HCT116 (cell line): ENCODE measurements around the gene PRR15L. TPM values are rescaled to one million over a fixed set of nuclear protein-coding genes. Genes with fewer than 3 reads are reported as not detected.

ENCODE experiments used
- ATAC-seq: fragments of 200-7000 bp; cut with Tn5 transposase; 2 replicates; pipeline ENCODE4 v1.9.1; 2020; ENCODE audit warnings: mild to moderate bottlenecking, moderate library complexity
- BruUV-seq: library from RNA; stranded (reverse); fragments of 400-500 nt; replicated peaks from 2 replicates; lab custom pipeline; 2021; lab: Mats Ljungman, UMichigan
- CTCF ChIA-PET: fragments of 300-600 bp; sonication (Branson Sonifier 250); formaldehyde crosslinking; loops from one replicate; lab custom pipeline; 2021; ENCODE audit warnings: antibody characterized with exemption; lab: Charles Lee
- POLR2A ChIA-PET: fragments of 300-600, 350-600 bp; sonication (Branson Sonifier 250); formaldehyde crosslinking; loops from one replicate; lab custom pipeline; 2021; ENCODE audit warnings: antibody characterized with exemption; lab: Charles Lee
- RAD21 ChIA-PET, 2 experiments: fragments of 300-600 bp; sonication (Branson Sonifier 250); formaldehyde crosslinking; loops; one replicate each; lab custom pipeline; 2023; ENCODE audit warnings: low total read pairs in 2 of 2; ENCODE audit not compliant: uncharacterized antibody in 2 of 2, unreplicated experiment in 2 of 2, low non-redundant PET in 1 of 2; lab: Charles Lee
- DNase-seq: peaks from one replicate; pipeline ENCODE4 v3.0.0-alpha.2; 2010; ENCODE audit warnings: low read depth, low spot score
- H2AFZ ChIP-seq: fragments of 200-600 bp; shearing (Covaris generic), sonication (generic); 2 replicates; pipeline ENCODE4 v1.6.1; 2017; ENCODE audit warnings: low read depth, mixed run types, mixed read lengths, antibody characterized with exemption, low read length; ENCODE audit not compliant: poor library complexity, severe bottlenecking
- H3K27ac ChIP-seq: 2 replicates; pipeline ENCODE4 v1.5.1; 2012; ENCODE audit warnings: low read depth, low read length
- H3K27me3 ChIP-seq: fragments of 200-600 bp; sonication (generic); 2 replicates; pipeline ENCODE4 v1.6.1; 2016; ENCODE audit warnings: mixed run types, low read length, mixed read lengths; ENCODE audit not compliant: insufficient read depth
- H3K36me3 ChIP-seq, 2 experiments: fragments of 200-500 bp in 1 of 2; fragments of 200-600 bp in 1 of 2; sonication (Bioruptor generic) in 1 of 2; sonication (generic) in 1 of 2; 2 replicates each; pipeline versions ENCODE4 v1.5.1 to v1.6.1; 2014 to 2016; ENCODE audit warnings: low read length in 2 of 2, inconsistent platforms in 1 of 2, mixed read lengths in 1 of 2, mixed run types in 1 of 2; ENCODE audit not compliant: insufficient read depth in 2 of 2, control insufficient read depth in 1 of 2
- H3K4me1 ChIP-seq, 2 experiments: fragments of 200-600 bp in 1 of 2; sonication (generic) in 1 of 2; 2 replicates each; pipeline versions ENCODE4 v1.5.1 to v1.6.1; 2012 to 2017; ENCODE audit warnings: low read length in 2 of 2, inconsistent platforms in 1 of 2, mild to moderate bottlenecking in 1 of 2, mixed read lengths in 1 of 2, mixed run types in 1 of 2, moderate library complexity in 1 of 2; ENCODE audit not compliant: insufficient read depth in 2 of 2, control insufficient read depth in 1 of 2
- H3K4me2 ChIP-seq: fragments of 200-600 bp; sonication (generic); 2 replicates; pipeline ENCODE4 v1.6.1; 2017; ENCODE audit warnings: mixed run types, low read length, mixed read lengths
- H3K4me3 ChIP-seq, 2 experiments: fragments of 200-600 bp in 1 of 2; sonication (generic) in 1 of 2; replicated peaks in 1 of 2; 2 replicates each; pipeline ENCODE4 v1.5.1; 2011 to 2016; ENCODE audit warnings: low read length in 2 of 2, control low read depth in 1 of 2, low read depth in 1 of 2, mild to moderate bottlenecking in 1 of 2, mixed read lengths in 1 of 2, mixed run types in 1 of 2
- H3K79me2 ChIP-seq: fragments of 200-600 bp; sonication (generic); 2 replicates; pipeline ENCODE4 v1.6.1; 2017; ENCODE audit warnings: mild to moderate bottlenecking, mixed run types, low read length, moderate library complexity, mixed read lengths; ENCODE audit not compliant: insufficient read depth
- H3K9ac ChIP-seq: fragments of 200-600 bp; sonication (generic); 2 replicates; pipeline ENCODE4 v1.6.1; 2016; ENCODE audit warnings: low read length, mixed read lengths
- H3K9me2 ChIP-seq: fragments of 200-600 bp; sonication (generic), shearing (Covaris generic); 2 replicates; pipeline ENCODE4 v1.6.1; 2017; ENCODE audit warnings: mixed run types, mild to moderate bottlenecking, moderate library complexity; ENCODE audit not compliant: insufficient read depth
- H3K9me3 ChIP-seq, 2 experiments: fragments of 200-500 bp in 1 of 2; fragments of 200-600 bp in 1 of 2; sonication (Bioruptor generic) in 1 of 2; sonication (generic) in 1 of 2; 2 replicates each; pipeline ENCODE4 v1.6.1; 2014 to 2017; ENCODE audit warnings: low read length in 2 of 2, mixed read lengths in 2 of 2, inconsistent platforms in 1 of 2, low read depth in 1 of 2, mild to moderate bottlenecking in 1 of 2, mixed run types in 1 of 2, moderate library complexity in 1 of 2; ENCODE audit not compliant: control insufficient read depth in 1 of 2, insufficient read depth in 1 of 2
- H4K20me1 ChIP-seq: fragments of 200-600 bp; sonication (generic), shearing (Covaris generic); 2 replicates; pipeline ENCODE4 v1.6.1; 2017; ENCODE audit warnings: mixed run types, mild to moderate bottlenecking, moderate library complexity; ENCODE audit not compliant: insufficient read depth
- EGR1 ChIP-seq: IDR thresholded peaks from 2 replicates; pipeline ENCODE4 v1.6.1; 2012; ENCODE audit warnings: low read depth
- EZH2 ChIP-seq: fragments of 200-600 bp; sonication (generic); IDR thresholded peaks from 2 replicates; pipeline ENCODE4 v1.6.1; 2017; ENCODE audit warnings: antibody characterized with exemption, mixed run types
- EZH2phosphoT487 ChIP-seq: fragments of 200-600 bp; IDR thresholded peaks from 2 replicates; pipeline ENCODE4 v1.6.1; 2018; ENCODE audit warnings: antibody characterized with exemption, borderline replicate concordance
- FOSL1 ChIP-seq: IDR thresholded peaks from 2 replicates; pipeline ENCODE4 v1.6.1; 2012; ENCODE audit warnings: low read depth
- MAX ChIP-seq: IDR thresholded peaks from 2 replicates; pipeline ENCODE4 v1.6.1; 2012
- POLR2A ChIP-seq: IDR thresholded peaks from 2 replicates; pipeline ENCODE4 v1.7.0; 2011; ENCODE audit warnings: borderline replicate concordance; ENCODE audit not compliant: insufficient read depth, insufficient read length; ENCODE audit errors: extremely low read depth
- RAD21 ChIP-seq: IDR thresholded peaks from 2 replicates; pipeline ENCODE4 v1.6.1; 2012; ENCODE audit warnings: low read depth, mild to moderate bottlenecking
- SIN3A ChIP-seq: IDR thresholded peaks from 2 replicates; pipeline ENCODE4 v1.6.1; 2012; ENCODE audit warnings: low read depth
- SP1 ChIP-seq: IDR thresholded peaks from 2 replicates; pipeline ENCODE4 v1.6.1; 2012; ENCODE audit warnings: low read depth
- SRF ChIP-seq: IDR thresholded peaks from 2 replicates; pipeline ENCODE4 v1.6.1; 2012; ENCODE audit warnings: low read depth
- TCF7L2 ChIP-seq: IDR thresholded peaks from 2 replicates; pipeline ENCODE4 v1.7.0; 2011; ENCODE audit warnings: borderline replicate concordance, inconsistent platforms; ENCODE audit not compliant: insufficient read depth, insufficient read length; ENCODE audit errors: extremely low read depth
- ZNF274 ChIP-seq: fragments of 200-500 bp; sonication (Bioruptor generic); IDR thresholded peaks from 2 replicates; pipeline ENCODE4 v1.6.1; 2014; ENCODE audit warnings: mild to moderate bottlenecking, low read depth, low read length, inconsistent platforms
- intact Hi-C: fragments of 100-400 bp; cut with micrococcal nuclease; formaldehyde crosslinking; loops from 2 replicates; pipeline ENCODE4 v1.10.0; 2022
- total RNA-seq: library from RNA; stranded (reverse); gene quantifications from one replicate; pipeline ENCODE4 v1.2.1, GENCODE V29; 2021; ENCODE audit not compliant: unreplicated experiment
- TF ChIP-seq, protein P1 (sequence below): IDR thresholded peaks from 2 replicates; pipeline ENCODE4 v1.6.1; 2012; ENCODE audit warnings: low read depth

Gene PRR15L
- total RNA-seq, 1 experiment from 2014 or later: 0.34 TPM

- Histone ChIP-seq H3K9me2 (no peaks in the 10 kb centered on the region), H3K4me2 (no peak overlapping the region), H3K27me3 (no peaks in the 10 kb centered on the region), H3K27ac (no peak overlapping the region), H2AFZ (no peak overlapping the region), H3K9me3 (no peaks in the 10 kb centered on the region), H3K79me2 (no peaks in the 10 kb centered on the region), H3K36me3 (no peaks in the 10 kb centered on the region), H3K4me3 (no peak overlapping the region), H4K20me1 (no peaks in the 10 kb centered on the region), H3K4me1 (peaks cover 38 to 47% of the 10 kb centered on the region in 2 experiments), H3K9ac (no peak overlapping the region)
- RAD21 ChIA-PET: no interaction called here
- DNase-seq: no peak
- POLR2A ChIA-PET: interaction anchor here (1.2 to 1.3 kb wide), 2 partner anchors 11 to 24 kb away, joined by 3 read pairs; partner anchors contain the start of gene CDK5RAP3
- CTCF ChIA-PET: interaction anchor here (1.5 to 2.7 kb wide), 4 partner anchors 11 to 19 kb away, joined by 4 to 12 read pairs (median 11); partner anchors contain the start of genes CDK5RAP3 and PNPO
- no peak for ATAC-seq
- TF ChIP-seq MAX (no peak), EZH2phosphoT487 (no peak)
- intact Hi-C loops: no loop called here
- BruUV-seq: no TSS peak
These were observed 2.4 kb upstream of the PRR15L start for GRCh38 chr17:47959825-47960655.

GRCh38 chr17:47956791-47957590 is 692 bp downstream of the PRR15L start:
- DNase-seq: no peak
- Histone ChIP-seq H3K4me2 (peak overlapping the region; percentile 71), H3K4me3 (peak overlapping the region in 1 of 2 experiments; percentile 23; a peak in 1 of 4 replicates), H4K20me1 (no peaks in the 10 kb centered on the region), H3K36me3 (no peaks in the 10 kb centered on the region), H3K27ac (peak overlapping the region; percentile 34; the same call in 1 of the 2 replicates), H3K9ac (peak overlapping the region; percentile 34), H3K9me3 (no peaks in the 10 kb centered on the region), H3K79me2 (no peaks in the 10 kb centered on the region), H3K4me1 (peaks cover 41 to 66% of the 10 kb centered on the region in 2 experiments), H3K27me3 (no peaks in the 10 kb centered on the region), H3K9me2 (no peaks in the 10 kb centered on the region), H2AFZ (no peak overlapping the region)
- POLR2A ChIA-PET: interaction anchor here (0.6 to 3.1 kb wide), 4 partner anchors 10 to 307 kb away, joined by 3 to 15 read pairs (median 4); partner anchors contain the start of genes CDK5RAP3 and PNPO
- BruUV-seq: no TSS peak
- no peak for ATAC-seq
- intact Hi-C loops: no loop called here
- RAD21 ChIA-PET: interaction anchor here in 1 of 2 experiments (0.9 kb wide), 1 partner anchor 10 kb away, joined by 3 read pairs; no protein-coding TSS in a partner anchor
- CTCF ChIA-PET: interaction anchor here (0.9 to 4.2 kb wide), 6 partner anchors 8 to 61 kb away, joined by 4 to 32 read pairs (median 12); partner anchors contain the start of gene CDK5RAP3
- TF ChIP-seq FOSL1 (no peak), TCF7L2 (no peak), EGR1 (no peak), EZH2 (no peak), ZNF274 (no peak), SIN3A (no peak), POLR2A (no peak), RAD21 (no peak), SRF (no peak), EZH2phosphoT487 (no peak), SP1 (no peak), MAX (no peak)
- TF ChIP-seq, protein P1, sequence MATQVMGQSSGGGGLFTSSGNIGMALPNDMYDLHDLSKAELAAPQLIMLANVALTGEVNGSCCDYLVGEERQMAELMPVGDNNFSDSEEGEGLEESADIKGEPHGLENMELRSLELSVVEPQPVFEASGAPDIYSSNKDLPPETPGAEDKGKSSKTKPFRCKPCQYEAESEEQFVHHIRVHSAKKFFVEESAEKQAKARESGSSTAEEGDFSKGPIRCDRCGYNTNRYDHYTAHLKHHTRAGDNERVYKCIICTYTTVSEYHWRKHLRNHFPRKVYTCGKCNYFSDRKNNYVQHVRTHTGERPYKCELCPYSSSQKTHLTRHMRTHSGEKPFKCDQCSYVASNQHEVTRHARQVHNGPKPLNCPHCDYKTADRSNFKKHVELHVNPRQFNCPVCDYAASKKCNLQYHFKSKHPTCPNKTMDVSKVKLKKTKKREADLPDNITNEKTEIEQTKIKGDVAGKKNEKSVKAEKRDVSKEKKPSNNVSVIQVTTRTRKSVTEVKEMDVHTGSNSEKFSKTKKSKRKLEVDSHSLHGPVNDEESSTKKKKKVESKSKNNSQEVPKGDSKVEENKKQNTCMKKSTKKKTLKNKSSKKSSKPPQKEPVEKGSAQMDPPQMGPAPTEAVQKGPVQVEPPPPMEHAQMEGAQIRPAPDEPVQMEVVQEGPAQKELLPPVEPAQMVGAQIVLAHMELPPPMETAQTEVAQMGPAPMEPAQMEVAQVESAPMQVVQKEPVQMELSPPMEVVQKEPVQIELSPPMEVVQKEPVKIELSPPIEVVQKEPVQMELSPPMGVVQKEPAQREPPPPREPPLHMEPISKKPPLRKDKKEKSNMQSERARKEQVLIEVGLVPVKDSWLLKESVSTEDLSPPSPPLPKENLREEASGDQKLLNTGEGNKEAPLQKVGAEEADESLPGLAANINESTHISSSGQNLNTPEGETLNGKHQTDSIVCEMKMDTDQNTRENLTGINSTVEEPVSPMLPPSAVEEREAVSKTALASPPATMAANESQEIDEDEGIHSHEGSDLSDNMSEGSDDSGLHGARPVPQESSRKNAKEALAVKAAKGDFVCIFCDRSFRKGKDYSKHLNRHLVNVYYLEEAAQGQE: no peak
